ENCODE measurements around the gene ZMIZ1. TPM values are rescaled to one million over a fixed set of nuclear protein-coding genes. Genes with fewer than 3 reads are reported as not detected.

The ZMIZ1 gene
- total RNA-seq, 4 donors from 2014 or later, result 65.5 to 88.2 (median 69.3) TPM

DNA sequence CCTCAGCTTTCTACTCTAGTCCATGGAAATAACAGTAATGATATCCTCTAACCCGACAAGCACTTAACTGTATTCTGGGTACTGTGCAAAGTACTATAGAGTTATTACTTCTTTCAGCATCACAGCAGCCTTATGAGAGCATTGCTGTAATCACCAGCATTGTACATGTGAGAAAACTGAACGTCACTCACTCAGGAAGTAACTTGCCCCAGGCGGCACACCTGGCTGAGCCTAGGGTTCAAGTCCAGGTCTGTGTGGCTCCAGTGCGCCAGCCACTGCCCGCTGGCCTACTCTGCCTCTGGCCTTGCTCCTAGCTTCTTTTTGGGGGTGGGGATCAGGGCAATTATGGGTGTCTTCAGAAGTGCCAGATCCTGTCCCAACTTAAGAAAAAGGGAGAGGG, 50.5 kb downstream of the ZMIZ1 start:
- Histone ChIP-seq H3K36me3 (peaks cover 0 to 55% (median 4%) of the 10 kb centered on the region in 3 donors), H3K4me1 (peaks cover 0 to 78% (median 31%) of the 10 kb centered on the region in 4 donors), H3K4me3 (no peak overlapping the region), H3K27ac (no peak overlapping the region), H3K27me3 (no peaks in the 10 kb centered on the region), H3K9me3 (no peaks in the 10 kb centered on the region)
- WGBS, 2 donors, result 85 to 86% methylated on average over 4 to 5 of the region's 5 CpGs
- TF ChIP-seq EP300 (IDR thresholded peaks at IDR 0.05), result no peak
- TF ChIP-seq, protein P1, sequence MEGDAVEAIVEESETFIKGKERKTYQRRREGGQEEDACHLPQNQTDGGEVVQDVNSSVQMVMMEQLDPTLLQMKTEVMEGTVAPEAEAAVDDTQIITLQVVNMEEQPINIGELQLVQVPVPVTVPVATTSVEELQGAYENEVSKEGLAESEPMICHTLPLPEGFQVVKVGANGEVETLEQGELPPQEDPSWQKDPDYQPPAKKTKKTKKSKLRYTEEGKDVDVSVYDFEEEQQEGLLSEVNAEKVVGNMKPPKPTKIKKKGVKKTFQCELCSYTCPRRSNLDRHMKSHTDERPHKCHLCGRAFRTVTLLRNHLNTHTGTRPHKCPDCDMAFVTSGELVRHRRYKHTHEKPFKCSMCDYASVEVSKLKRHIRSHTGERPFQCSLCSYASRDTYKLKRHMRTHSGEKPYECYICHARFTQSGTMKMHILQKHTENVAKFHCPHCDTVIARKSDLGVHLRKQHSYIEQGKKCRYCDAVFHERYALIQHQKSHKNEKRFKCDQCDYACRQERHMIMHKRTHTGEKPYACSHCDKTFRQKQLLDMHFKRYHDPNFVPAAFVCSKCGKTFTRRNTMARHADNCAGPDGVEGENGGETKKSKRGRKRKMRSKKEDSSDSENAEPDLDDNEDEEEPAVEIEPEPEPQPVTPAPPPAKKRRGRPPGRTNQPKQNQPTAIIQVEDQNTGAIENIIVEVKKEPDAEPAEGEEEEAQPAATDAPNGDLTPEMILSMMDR (IDR thresholded peaks at IDR 0.05), result no peak
- no peak for TF ChIP-seq POLR2A (IDR thresholded peaks at IDR 0.05)
- no peak for DNase-seq (ENCODE audit: low spot score in 2 of 2)

DNA sequence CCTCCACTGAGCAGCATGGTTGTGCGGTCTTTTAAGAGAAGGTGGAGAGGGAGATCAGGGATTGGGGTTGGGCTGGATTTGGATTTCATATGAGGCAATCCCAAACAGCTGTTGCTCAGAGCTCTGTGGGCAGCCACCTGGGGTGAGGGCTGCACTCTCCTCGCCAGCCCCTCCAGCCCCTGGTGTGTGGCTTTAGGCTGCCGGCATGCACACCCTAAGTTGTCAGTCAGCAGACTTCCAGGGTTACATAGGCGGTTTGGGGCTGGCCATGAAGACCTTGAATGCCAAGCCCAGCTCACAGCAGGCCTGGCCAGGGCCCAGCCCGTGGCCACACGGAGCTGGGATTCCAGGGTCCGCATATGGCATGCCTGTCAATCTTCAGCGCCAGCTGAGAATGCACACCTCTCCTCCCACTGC, 54.8 kb downstream of the ZMIZ1 start:
- H3K27ac ChIP-seq, result no peak overlapping the region
- H3K9me3 ChIP-seq, result no peaks in the 10 kb centered on the region
- no peak for DNase-seq (ENCODE audit: low spot score in 2 of 2)
- peaks cover 0 to 78% (median 9%) of the 10 kb centered on the region in 4 donors for H3K4me1 ChIP-seq
- H3K27me3 ChIP-seq, result no peaks in the 10 kb centered on the region
- TF ChIP-seq POLR2A (IDR thresholded peaks at IDR 0.05), result no peak
- TF ChIP-seq, protein P1 (IDR thresholded peaks at IDR 0.05), result no peak
- no peak for TF ChIP-seq EP300 (IDR thresholded peaks at IDR 0.05)
- H3K36me3 ChIP-seq, result peaks cover 0 to 92% (median 4%) of the 10 kb centered on the region in 3 donors
- H3K4me3 ChIP-seq, result no peak overlapping the region
- WGBS, 2 donors, result 70 to 85% methylated on average over 4 to 6 of the region's 8 CpGs

DNA sequence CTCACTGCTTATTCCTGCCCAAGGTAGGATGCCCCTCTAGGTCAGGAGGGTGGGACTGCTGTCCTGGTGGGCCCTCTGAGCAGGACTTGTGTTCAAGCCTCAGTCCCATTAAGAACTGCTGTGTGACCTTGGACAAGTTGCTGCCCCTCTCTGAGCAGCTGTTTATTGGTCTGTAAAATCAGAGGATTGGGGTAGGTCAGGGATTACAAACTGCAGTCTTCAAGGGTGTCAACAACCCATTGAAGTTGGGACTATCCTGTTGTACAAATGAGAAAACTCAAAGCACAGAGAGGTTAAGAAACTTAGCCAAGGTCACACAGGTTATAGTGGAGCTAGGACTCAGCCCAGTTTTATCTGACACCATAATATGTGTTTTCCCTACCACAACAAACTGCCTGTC, 55.3 kb downstream of the ZMIZ1 start:
- no peak for DNase-seq (ENCODE audit: low spot score in 2 of 2)
- no peak overlapping the region for H3K4me3 ChIP-seq
- H3K36me3 ChIP-seq, result peaks cover 0 to 89% (median 4%) of the 10 kb centered on the region in 3 donors
- peaks cover 0 to 78% (median 10%) of the 10 kb centered on the region in 4 donors for H3K4me1 ChIP-seq
- TF ChIP-seq POLR2A (IDR thresholded peaks at IDR 0.05) (no peak), EP300 (IDR thresholded peaks at IDR 0.05) (no peak)
- TF ChIP-seq, protein P1 (IDR thresholded peaks at IDR 0.05), result no peak
- H3K9me3 ChIP-seq, result no peaks in the 10 kb centered on the region
- no peak overlapping the region for H3K27ac ChIP-seq
- no peaks in the 10 kb centered on the region for H3K27me3 ChIP-seq

DNA sequence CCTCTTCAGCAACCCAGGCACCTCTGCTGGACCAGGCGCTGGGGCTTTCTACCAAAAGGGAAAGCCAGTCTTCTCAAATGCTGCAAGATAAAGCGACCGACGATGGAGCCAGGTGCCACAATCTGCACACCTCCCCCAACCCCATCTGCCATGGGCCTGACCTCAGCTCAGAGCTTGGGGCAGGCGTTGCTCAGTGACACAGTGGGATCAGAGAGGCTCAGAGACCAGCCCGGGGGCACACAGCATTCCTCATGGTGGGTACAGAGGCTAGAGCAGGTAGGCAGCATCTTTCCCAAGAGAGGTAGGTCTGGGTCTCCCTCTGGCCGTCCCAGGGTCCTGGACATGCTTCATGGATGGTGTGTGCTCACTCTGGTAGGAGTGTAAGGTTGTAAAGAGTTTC, 56.3 kb downstream of the ZMIZ1 start:
- Histone ChIP-seq H3K36me3 (peaks cover 0 to 79% (median 4%) of the 10 kb centered on the region in 3 donors), H3K4me3 (no peak overlapping the region), H3K9me3 (no peaks in the 10 kb centered on the region), H3K4me1 (peaks cover 0 to 78% (median 18%) of the 10 kb centered on the region in 4 donors), H3K27me3 (no peaks in the 10 kb centered on the region), H3K27ac (no peak overlapping the region)
- TF ChIP-seq EP300 (IDR thresholded peaks at IDR 0.05), result no peak
- TF ChIP-seq, protein P1 (IDR thresholded peaks at IDR 0.05), result no peak
- no peak for TF ChIP-seq POLR2A (IDR thresholded peaks at IDR 0.05)
- 85 to 90% methylated on average over 7 of the region's 7 CpGs for WGBS, 2 donors
- no peak for DNase-seq (ENCODE audit: low spot score in 2 of 2)

DNA sequence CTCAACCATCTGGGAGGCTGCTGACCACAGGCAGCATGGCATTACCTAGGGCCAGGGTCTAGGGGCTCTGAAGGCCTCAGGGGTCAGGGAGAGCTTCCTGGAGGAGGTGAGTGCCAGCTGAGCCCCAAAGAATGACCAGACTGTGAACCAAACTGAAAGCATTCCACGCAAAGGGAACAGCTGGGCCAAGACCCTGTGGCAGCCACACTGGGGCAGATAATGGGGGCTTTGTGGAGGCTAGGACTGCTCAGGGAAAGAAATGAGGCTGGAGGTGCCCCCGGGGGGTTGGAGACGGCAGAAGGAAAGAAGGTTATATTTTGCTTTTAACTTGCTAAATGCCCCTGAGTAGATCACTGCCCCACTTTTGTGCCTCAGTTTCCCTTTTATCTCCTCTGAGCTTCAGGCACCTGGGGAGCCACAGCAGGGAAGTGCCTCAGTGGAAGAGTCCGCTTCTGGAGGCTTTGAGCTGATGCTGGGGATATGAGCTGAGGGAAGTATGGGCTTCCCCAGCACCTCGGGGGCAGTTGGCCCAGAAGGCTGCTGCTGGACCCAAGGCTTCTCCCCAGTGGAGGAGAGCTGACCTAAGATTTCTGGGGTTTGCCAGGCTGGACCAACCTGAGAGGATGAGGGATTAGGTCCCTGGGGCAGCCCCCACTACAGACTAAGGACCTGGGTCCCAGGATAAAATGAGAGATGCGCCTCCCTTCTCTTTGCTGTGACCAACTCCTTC, 57.8 kb downstream of the ZMIZ1 start:
- 75 to 86% methylated on average over 6 of the region's 6 CpGs for WGBS, 2 donors
- no peaks in the 10 kb centered on the region for H3K9me3 ChIP-seq
- no peak for DNase-seq (ENCODE audit: low spot score in 2 of 2)
- no peaks in the 10 kb centered on the region for H3K27me3 ChIP-seq
- H3K27ac ChIP-seq, result peak overlapping the region in 1 of 4 donors; percentile 35
- peaks cover 0 to 88% (median 18%) of the 10 kb centered on the region in 4 donors for H3K4me1 ChIP-seq
- TF ChIP-seq, protein P1 (IDR thresholded peaks at IDR 0.05), result no peak
- TF ChIP-seq EP300 (IDR thresholded peaks at IDR 0.05) (no peak), POLR2A (IDR thresholded peaks at IDR 0.05) (no peak)
- peaks cover 0 to 70% (median 4%) of the 10 kb centered on the region in 3 donors for H3K36me3 ChIP-seq
- H3K4me3 ChIP-seq, result no peak overlapping the region
